Activated CD8-positive, alpha-beta memory T cell treated with anti-CD3 and anti-CD28 coated beads, Interleukin-2, amount 50 U/mL, for 48 hours (primary cell): ENCODE data around the gene TTC6.

Experiments
- DNase-seq: peaks from one replicate; pipeline ENCODE4 v3.0.0-alpha.2; 2020

Gene TTC6

GRCh38 chr14:37585971-37586796 lies 9.2 kb upstream of the TTC6 start:
- DNase-seq, result no peak

GRCh38 chr14:37586797-37587130 lies 8.7 kb upstream of the TTC6 start:
- no peak for DNase-seq

GRCh38 chr14:37587131-37587803 lies 8.2 kb upstream of the TTC6 start:
- no peak for DNase-seq

- DNase-seq, result no peak
These were observed 7.4 kb upstream of the TTC6 start for GRCh38 chr14:37587881-37588666.

GRCh38 chr14:37588667-37588955 lies 6.8 kb upstream of the TTC6 start:
- no peak for DNase-seq

- DNase-seq, result no peak
These were observed 6.3 kb upstream of the TTC6 start for GRCh38 chr14:37588956-37589714.

GRCh38 chr14:37589715-37590427 lies 5.6 kb upstream of the TTC6 start:
- no peak for DNase-seq

GRCh38 chr14:37590428-37591139 lies 4.8 kb upstream of the TTC6 start:
- no peak for DNase-seq

- no peak for DNase-seq
These were observed 4.0 kb upstream of the TTC6 start for GRCh38 chr14:37591311-37591940.

- no peak for DNase-seq
These were observed 3.4 kb upstream of the TTC6 start for GRCh38 chr14:37591941-37592481.

GRCh38 chr14:37592482-37593408 lies 2.7 kb upstream of the TTC6 start:
- DNase-seq, result no peak

- DNase-seq, result no peak
These were observed 1.8 kb upstream of the TTC6 start for GRCh38 chr14:37593511-37594237.

- DNase-seq, result peak; percentile 68
These were observed 1.0 kb upstream of the TTC6 start for GRCh38 chr14:37594238-37594970.

- DNase-seq, result peak; percentile 80
These were observed 586 bp downstream of the TTC6 start for GRCh38 chr14:37595809-37596621.

GRCh38 chr14:37596790-37597472 lies 1.5 kb downstream of the TTC6 start:
- no peak for DNase-seq

- DNase-seq, result no peak
These were observed 2.1 kb downstream of the TTC6 start for GRCh38 chr14:37597538-37597913.
